GM04503 (cell line): Measurements from ENCODE around the gene POLR1G.

ENCODE experiments used
- DNase-seq: peaks from one replicate; pipeline ENCODE4 v3.0.0-alpha.2; 2012; ENCODE audit warnings: low read depth

The POLR1G gene, protein sequence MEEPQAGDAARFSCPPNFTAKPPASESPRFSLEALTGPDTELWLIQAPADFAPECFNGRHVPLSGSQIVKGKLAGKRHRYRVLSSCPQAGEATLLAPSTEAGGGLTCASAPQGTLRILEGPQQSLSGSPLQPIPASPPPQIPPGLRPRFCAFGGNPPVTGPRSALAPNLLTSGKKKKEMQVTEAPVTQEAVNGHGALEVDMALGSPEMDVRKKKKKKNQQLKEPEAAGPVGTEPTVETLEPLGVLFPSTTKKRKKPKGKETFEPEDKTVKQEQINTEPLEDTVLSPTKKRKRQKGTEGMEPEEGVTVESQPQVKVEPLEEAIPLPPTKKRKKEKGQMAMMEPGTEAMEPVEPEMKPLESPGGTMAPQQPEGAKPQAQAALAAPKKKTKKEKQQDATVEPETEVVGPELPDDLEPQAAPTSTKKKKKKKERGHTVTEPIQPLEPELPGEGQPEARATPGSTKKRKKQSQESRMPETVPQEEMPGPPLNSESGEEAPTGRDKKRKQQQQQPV

DNA sequence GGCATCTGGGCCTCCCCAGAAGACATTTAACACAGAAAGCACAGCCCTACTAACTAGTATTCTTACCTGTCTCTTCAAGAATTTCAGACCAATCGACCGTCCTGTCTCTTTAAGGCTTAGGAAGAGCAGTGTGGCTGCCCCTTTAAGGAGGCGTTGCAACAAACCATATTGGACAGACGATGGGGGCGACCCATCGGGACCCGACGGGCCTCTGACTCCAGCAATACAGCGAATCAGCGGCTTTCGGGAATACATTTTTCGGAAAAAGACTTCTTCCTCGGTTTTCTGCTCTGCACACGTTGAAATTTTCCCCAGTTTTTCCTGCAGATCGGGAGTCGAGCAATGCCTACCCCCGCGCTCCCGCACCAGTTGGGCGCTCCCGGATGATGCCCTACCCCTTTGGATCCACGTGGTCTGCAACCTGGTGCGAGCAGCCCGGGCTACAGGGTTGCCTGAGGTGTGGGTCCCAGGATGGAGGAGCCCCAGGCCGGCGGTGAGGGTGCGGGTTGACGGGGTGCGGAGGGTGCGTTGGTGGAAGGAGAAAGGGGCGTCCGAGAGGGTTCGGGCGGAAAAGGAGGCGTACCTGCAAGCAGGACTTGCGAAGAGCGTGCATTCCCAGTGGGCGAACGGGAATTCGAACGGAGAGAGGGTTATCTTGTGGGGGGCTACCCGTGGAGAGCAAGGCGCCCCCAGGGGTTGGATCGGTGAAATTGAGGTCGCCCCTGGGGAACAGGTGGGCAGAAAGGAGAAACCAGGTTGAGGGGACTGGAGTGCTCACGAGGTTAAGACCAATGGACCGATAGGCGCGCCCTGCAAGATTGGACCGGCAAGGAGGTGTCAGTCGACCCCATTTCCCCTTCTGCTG, at the start of gene POLR1G:
POLR1G (plus strand) TSS at position 419 of the 865 bp plus-strand sequence; CDS start at position 472, 53 bp downstream.
- DNase-seq = peak; percentile 65

DNA sequence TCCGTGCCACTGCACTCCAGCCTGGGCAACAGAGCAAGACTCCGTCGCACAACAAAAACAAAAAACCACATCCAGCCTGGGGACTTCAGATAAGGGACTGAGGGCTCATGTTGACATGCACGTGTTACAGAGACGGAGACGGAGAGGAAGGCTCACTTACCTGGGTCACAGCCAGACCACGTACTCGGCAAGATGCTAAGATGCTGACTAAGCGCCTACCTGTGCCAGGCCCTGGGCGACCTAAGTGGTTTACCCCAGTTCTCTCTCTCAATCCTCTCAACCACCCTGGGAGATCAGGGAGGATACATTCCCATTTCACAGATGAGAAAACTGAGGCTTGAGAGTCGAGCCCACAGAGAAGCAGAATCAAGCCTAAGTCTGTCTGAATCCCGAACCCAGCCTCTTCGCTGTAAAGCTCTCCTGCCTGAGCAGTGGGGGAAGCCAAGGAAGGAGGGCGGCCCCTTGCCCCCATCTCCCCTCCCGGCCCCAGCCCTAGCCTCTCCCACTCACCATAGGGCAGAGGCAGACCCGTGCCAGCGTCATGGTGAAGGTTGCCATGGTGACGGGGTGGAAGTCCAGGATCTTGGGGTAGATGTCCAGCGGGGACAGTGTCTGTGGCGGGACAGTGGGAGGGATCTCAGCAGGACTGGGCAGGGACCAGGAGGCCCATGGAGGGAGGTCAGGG, 49.5 kb upstream of the POLR1G start:
- no peak for DNase-seq

DNA sequence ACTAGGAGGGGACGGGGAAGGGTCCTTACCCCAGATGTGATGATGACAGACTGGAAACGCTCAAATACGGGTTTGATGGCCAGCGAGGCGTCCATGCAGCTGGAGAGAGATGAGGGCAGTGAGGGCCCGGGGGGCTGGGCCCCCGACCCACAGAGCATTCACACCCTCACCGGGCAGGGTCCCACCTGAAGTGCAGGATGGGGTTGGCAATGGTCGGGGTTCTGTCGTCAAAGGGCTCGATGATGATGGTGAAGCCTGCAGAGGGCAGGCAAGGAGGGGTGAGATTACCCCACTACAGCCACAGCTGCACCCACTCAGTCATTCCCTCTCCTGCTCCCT, 49.0 kb upstream of the POLR1G start:
- DNase-seq = no peak

DNA sequence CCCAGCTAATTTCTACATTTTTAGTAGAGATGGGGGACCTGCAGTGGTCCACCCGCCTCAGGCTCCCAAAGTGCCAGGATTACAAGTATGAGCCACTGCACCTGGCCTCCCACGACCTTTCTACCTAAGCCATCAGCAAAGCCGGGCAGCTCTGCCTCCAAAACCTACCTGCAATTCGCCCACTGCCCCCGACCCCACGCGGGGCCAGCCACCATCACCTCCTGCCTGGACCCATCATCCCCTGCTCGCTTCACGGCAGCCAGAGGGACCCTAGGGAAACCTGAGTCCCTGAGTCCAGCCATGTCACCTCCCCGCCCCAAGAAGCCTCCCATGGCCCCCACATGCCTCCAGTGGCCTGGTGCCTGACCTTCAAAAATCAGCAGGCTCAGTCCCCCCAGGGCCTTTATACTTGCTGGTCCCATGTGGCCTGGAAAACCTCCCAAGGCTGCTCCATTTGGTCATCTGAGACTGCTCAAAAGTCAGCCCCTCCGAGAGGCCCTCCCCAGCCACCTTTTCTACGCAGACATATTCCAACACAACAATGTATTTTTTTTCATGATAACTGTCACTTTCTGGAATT, 48.1 kb upstream of the POLR1G start:
- no peak for DNase-seq

DNA sequence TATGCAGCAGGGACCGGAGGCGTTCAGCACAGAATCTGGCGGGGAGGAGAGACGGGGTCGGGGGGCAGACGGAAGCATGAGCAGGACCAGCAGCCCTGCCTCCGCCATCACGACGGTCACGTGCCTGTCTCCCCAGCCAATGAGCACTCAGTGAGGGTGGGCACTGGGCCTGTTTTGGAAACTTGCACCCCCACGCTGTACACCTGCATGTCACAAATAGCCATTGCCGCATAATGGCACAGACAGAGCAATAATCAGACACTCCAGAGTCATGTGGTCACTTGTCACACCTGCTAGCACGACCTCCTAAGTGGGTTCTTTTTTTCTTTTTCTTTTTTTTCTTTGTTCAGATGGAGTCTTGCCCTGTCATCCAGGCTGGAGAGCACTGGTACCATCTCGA, 44.8 kb upstream of the POLR1G start:
- no peak for DNase-seq

DNA sequence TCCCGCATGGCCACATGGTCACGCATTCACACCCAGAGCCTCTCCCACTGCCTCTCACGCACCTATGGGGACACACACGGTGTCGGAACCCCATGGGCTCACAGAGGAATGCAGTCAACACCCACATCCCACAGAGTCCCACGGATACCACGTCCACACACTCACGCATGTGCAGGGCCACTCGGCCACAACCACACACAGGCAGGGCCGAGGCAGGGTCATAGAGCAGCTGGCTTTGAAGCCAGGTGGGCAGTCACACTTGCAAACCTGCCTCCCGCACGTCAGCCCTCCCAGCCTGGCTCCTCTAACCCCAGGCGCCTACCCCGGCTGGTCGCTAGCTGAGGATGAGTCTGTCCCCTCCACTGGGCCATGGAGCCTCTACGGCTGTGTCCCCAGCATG, 44.2 kb upstream of the POLR1G start:
- DNase-seq = no peak

DNA sequence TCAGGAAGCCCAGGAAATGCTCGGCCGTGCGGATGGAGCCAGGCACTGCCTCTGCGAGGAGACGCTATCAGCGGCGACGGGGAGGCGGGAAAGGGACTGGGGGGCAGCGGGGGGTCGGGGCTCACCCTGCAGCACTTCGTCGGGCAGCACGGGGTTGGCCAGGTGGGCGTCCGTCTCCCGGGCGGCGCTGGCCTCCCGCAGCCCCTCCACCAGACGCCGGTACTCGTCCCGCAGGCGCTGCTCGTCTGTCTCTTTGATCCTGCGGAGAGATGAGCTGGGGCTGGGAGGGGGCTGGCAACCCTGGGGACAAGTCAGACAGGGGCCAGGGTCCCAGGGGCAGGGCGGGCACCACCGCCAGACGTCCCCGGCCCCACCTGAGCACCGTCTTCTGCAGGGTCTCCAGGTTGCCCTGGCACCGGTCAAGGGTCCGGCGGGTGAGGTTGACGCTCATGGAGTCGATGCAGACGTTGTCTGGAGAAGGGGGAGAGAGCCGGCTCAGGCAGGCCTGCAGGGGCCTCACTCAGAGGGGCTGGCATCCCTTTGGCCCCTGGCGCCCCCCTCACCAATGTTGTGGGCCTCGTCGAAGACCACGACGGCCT, 42.5 kb upstream of the POLR1G start:
- no peak for DNase-seq

DNA sequence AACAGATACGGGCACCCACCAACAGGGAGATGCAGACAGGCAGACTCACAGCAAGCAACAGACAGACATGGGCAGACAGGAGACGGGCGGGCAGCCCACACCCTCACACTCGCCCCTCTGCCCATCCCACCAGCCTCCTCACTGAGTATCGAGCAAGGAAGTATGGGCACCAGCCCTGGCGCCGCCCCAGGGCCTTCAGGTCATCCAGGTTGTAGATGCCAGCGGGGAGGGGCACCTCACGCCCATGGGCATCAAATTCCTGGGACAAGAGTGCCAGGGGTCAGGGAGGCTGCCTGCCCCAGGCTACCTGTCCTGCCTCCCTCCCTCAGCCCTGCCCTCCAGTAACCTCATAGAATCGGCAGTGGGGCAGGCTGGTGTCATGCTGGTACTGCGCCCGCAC, 41.7 kb upstream of the POLR1G start:
- DNase-seq = no peak

DNA sequence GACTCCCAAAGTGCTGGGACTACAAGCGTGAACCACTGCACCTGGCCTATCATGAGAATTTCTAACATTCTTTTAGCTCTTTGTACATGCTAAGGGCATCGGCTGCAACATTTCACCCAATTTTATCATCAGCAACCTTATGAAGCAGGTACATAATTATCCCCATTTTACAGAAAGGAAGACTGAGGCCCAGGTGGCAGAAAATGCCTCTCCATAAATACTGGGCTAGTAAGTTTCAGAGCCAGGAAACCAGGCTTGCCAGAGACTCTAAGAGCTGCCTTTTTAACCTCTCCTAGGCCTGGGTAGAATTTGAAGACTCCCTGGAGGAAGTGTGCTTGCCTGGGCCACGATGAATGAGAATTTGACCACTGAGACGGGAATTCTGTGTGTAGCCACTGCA, 38.3 kb upstream of the POLR1G start:
- no peak for DNase-seq

DNA sequence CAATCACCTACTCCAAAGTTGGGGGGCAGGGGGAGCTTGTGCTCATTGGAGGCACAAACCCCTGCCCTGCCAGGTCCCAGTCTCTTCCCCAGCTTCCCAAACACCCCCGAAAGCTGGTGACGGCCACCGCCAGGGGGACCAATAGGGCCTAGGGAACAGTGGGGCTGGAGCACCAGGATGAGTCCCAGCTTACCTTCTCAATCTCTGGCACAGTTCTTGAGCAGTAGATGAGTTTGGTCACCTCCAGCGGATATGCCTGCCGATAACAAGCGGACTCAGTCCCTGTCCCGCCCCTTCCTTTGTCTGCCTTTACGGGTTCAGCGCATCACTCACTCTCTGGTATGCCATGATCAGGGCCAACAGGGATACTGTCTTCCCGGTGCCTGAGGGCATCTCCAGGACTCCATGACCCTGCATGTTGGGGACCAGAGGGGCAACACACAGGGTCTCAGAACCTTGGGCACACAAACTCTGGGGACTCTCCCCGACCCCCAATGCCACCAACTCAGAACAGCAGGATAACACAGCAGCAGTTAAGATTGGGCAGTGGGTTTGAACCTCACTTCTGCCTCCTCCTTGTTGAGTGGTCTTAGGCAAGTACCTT, 37.6 kb upstream of the POLR1G start:
- no peak for DNase-seq

DNA sequence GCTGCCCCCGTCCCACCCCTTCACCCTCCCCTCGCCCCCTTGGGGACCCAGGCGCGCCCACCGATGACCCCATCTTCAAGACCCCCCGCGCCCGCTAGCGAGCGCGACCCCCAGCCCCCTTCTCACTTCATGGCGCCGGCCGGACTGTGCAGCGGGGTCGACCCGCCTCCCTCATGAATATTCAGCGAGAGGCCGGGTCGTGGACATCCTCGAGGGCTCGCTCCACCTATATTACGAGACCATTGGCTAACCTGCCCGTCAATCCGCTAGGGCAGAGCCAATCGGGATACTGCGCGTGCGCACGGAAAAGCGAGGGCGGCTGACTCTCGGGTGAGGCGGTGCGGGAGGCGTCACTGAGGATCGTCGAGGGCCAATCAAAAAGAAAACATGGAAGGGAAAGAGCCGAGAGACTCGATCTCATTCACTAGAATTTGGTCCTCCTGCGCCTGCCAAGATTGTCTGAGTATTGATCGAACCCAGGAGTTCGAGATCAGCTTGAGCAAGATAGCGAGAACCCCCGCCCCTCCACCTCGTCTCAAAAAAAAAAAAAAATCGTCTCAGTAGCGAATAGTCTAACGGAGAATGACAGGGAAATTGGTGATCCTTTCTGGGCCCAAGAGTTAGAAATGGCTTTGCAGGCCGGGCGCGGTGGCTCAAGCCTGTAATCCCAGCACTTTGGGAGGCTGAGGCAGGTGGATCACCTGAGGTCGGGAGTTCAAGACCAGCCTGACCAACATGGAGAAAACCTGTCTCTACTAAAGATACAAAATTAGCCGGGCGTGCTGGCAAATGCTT, 35.8 kb upstream of the POLR1G start, which contains the start of gene ERCC2:
ERCC2 (minus strand) TSS at position 164 of the 795 bp plus-strand sequence; CDS start at position 131, 33 bp downstream.
- DNase-seq = peak; percentile 94

DNA sequence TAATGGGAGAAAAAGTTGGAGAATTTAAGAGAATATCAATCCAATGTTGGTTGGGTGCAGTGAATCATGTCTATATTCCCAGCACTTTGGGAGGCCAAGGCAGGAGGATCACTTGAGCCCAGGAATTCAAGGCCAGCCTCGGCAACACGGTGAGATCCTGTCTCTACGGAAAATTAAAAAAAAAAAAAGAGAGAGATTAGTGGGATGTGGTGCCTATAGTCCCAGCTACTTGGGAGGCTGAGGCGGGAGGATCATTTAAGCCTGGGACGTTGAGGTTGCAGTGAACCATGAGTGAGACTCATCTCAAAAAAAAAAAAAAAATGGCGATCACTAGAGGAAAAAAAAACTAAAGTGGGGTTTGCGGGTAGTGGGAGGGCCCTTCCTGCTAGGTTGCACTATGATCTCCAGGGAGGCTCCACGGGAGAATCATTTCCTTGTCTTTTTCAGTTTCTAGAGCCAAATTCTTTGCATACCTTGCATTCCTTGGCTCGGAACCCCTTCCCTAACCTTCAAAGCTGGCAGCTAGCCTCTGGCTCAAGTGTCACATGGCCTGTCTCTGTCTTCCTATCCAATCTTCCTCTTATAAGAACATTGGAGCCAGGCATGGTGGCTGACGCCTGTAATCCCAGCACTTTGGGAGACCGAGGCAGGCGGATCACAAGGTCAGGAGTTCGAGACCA, 30.3 kb upstream of the POLR1G start:
- peak; percentile 96 for DNase-seq

DNA sequence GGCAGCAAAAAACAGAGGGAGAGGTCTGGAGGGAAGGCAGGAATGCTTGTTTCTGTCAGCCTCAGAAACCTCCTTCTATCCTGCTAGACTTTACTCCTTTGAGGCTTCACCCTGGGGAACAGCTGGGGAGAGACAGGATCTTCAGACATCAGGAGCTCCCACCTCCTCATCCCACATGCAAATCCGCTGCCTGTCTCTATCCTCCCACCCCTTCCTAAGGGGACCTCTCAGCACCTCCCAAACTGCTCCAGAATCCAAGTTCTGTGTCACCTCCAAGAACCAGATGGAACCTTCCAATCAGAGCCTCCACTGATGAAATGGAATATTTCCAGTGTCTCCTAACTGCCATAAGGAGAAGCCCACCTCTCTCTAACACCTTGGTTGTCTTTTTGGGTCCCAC, 26.3 kb upstream of the POLR1G start:
- DNase-seq = no peak

DNA sequence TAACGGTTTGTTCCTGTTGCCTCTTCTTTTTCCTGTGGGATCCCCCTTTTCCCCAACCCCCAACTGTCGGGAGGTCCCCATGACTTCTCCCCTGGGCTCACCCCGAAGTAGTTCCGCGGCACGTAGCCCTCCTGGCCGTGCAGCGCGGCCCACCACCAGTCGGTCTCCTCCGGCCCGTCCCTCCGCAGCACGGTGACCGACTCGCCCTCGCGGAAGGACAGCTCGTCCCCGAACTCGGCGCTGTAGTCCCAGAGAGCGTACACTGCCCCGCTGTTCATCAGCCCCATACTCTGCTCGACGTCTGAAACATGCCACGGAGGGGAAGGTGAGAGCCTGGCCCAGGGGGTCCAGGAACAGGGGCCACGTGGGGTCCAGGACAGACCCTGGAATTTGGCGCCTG, 24.0 kb upstream of the POLR1G start:
- DNase-seq = no peak

DNA sequence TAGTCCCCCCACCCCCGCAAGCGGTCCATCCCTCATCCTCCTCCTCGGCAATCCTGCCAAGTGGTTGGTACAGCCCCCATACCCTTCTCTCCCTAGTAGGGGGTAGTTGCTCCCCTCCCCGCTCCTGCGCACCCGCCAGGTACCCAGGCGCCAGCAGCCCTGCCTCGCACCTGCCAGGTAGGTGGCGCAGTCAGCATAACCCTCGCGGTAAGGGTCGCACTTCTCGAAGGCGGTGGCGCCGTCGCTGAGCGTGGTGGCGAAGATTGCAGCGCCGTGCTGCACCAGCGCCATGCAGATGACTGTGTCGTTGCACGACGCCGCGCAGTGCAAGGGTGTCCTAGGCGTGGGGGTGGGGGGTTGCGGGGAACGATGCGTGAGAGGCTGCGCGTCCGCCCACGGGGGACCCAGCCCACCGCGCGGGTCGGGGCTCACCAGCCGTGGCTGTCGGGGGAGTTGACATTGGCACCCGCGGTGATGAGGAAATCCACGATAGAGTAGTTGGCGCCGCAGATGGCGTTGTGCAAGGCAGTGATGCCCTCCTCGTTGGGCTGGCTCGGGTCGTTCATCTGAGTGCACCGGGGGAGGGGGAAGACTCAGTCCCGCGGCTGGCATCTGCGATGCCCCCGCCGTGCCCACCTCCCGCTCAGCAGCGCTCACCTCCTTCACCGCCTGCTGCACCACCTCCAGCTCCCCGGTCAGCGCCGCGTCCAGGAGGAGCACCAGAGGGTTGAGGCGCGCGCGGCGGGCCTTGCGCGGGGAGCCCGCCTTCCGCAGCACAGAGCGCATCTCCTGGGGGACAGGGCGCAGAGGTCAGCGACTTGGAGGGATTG, 20.8 kb upstream of the POLR1G start:
- no peak for DNase-seq

DNA sequence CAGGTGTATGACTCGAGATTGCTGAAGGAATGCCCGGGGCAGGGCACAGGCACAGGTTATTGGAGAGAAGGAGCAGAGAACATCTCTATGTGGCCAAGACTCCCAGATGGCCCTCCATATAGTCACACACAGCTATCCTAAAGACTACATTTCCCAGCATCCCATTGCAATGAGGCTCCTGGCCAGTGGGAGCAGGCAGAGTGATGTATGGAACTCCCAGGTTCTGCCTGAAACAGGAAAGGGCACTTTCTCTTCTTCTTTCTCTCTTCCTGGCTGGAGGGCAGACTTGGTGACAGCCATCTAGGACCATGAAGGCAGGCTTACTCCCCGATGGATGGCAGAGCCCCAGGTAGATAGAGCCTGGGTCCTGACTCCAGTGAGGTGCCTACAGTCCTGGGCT, 15.1 kb upstream of the POLR1G start:
- no peak for DNase-seq

DNA sequence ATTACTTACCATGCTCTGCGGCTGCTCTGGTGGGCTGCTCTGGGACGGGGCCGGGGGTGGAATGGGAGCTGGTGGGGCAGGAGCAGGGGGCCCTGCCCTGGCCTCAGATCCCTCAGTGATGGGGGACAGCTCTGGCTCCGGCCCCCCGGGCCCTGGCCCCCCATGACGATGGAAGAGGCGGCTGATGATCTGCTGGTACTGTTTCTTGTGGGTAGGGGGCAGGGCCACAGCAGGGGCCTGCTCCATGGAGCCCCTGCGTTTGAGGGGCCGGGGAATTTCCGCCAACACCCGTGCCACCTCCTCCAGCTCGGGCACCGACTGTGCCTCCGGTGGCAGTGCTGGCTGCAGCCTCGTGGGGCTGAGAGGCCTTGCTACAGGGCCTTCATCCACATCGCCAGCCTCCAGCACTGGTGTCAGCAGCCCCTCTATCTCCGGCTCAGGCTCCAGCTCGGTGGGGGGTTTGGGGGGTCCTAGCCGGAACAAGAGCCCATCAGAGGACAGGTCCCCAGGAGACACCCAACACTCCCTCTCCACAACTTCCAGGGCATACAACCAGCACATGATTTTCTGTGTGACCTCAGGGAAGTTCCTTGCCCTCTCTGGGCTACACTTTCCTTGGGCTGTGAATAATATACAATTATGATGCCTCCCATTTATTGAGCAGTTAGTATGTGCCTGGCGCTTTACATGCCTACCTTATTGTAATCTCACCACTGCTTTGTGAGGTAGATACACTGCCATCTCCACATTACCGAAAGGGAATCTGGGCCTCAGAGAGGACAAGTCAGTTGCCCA, 14.4 kb upstream of the POLR1G start:
- no peak for DNase-seq
